M059J (cell line): Measurements from ENCODE around the gene SPEM3. TPM values are rescaled to one million over a fixed set of nuclear protein-coding genes. Genes with fewer than 3 reads are reported as not detected.
"Not testable (repeated sequence)": the region's sequence is repeated elsewhere in the genome, so short reads cannot be mapped to it uniquely, and the experiment has no call there.

Experiments used
- DNase-seq: peaks from one replicate; pipeline ENCODE4 v3.0.0-alpha.2; 2012; ENCODE audit warnings: low read depth
- total RNA-seq: library from RNA; depleted of rRNA; stranded (reverse); fragments of >200 nt; shearing (Covaris generic); gene quantifications from 2 replicates; pipeline ENCODE4 v1.2.3, GENCODE V29; 2014

Gene SPEM3
- total RNA-seq, 1 experiment from 2014 or later: not detected

DNA sequence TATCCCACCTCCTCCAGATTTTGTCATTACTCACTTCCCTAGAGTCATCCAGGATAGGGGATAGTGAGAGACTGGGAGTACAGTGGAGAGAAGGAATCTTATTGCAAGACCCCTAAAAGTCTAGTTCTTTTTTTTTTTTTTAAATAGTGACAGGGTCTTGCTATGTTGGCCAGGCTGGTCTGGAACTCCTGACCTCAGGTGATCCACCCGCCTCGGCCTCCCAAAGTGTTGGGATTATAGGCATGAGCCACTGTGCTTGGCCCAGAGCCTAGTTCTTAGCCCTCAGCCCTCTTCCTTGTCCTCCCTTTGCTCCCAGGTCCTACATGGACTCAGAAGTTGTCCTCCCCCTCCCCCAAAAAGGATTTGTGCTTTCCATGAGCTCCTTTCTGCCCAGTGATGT, 13.5 kb downstream of the SPEM3 start:
- DNase-seq: no peak

DNA sequence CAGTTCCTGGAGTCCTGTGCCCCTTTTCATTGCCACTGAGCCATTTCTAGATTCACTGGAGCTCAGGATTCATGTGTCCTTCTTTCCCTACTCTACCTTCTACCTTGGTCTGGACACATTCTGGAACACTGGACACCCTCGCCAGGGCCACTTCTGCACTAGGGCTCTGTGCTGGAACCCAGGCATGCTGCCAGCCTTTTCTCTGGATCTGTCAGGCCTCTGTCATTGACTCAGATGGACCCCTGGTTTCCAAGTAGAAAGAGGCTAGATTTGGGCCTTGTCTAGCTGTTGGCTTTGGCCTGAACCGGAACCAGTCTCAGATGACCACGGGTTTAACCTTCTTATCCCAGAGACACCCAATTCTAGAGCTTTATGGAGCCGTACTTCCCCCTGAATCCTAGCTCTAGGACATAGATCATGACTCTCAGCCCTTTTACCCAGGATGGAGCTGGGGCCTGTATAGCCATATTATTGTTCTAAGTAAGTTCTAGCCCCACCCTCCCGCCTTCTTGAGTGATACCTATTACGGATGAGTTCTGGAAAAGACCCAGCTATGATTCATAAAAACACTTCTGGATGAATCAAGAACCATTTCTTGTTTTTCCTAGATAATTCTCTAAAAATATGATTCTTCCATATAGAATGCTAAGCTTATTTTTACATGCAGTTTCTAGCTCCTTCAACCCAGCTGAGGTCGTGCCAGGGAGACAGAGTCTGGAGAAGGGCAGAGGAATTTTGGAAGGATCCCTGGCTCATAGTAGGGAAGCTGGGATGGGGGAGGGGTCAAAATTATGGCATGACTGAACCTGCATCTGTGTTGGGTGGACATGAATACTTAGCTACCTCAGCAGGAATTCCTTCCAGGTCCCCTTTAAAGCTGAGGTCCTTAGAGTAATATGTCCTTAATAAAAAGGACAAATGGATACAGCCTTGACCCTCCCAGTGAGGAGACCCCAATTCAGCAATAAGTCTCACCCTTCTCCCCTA, 15.1 kb downstream of the SPEM3 start:
- peak; percentile 56 for DNase-seq

DNA sequence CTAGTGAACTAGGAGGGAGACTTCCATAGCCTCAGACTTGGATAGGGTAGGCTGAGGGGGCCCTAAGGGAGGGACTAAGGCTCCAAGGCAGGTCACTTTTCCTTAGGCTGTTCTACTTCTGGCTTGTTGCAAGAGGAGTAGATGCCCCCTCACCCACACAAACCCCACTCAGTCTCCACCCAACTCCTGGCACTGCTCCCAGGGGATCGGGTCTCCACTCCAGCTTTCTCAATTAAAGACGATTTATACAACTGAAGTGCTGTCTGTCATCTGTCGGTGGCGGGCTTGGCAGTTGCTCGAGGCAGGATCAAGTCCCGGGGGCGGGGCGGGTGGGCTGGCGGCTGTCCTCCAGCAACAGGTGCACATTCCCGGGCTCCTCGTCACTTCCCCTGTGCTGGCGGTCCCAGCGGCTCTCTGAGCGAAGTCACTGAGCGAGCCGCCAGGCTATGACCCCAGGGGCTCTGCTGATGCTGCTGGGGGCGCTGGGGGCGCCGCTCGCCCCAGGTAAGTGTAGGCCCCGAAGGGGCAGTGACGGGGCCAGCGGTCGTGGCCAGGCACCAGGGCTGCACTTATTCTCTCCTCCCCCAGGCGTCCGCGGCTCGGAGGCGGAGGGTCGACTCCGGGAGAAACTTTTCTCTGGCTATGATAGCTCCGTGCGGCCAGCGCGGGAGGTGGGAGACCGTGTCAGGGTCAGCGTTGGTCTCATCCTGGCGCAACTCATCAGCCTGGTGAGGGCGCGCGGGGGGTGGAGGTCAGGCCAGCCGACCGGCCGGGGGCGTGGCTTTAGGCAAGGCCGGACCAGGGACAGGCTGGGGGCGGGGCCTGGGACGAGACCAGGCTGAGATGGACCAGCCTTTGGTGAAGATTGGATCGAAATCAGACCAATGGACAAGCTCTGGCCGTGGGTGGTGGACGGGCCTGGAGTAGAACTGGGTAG, 16.3 kb downstream of the SPEM3 start, which contains the start of gene CHRNB1:
TSS of gene CHRNB1 (plus strand) at position 380 of the 937 bp plus-strand sequence. CDS start at position 447, 67 bp downstream.
- DNase-seq: peak; percentile 61

DNA sequence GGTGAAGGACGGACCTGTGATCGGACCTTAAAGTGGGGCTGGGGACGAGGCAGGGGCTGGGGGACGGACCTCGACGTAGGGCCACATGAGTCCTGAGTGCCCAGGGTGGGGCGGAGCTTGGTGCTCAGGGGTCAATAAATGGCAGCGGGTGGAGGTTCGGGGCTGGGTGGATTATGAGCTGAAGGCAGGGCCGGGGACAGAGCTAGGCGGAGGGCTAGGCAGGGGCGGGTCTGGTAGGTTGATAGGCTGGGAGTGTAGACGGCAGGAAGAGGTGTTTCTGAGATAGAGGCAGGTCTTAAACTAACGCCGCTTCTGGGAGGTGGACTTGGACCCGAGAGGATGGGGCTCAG, 16.9 kb downstream of the SPEM3 start:
- DNase-seq: no peak

DNA sequence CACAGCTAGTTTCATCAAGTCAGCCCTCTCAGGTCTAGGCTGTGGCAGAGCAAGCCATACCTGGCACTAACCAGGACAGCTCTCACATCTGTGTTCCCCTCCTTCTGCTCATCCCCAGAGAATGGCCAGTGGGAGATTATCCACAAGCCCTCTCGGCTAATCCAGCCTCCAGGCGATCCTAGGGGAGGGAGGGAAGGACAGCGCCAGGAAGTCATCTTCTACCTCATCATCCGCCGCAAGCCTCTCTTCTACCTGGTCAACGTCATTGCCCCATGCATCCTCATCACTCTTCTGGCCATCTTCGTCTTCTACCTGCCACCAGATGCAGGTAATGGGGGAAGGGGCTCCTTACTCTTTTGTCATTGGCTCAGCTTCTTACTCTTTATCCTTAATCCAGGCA, 19.8 kb downstream of the SPEM3 start:
- no peak for DNase-seq

DNA sequence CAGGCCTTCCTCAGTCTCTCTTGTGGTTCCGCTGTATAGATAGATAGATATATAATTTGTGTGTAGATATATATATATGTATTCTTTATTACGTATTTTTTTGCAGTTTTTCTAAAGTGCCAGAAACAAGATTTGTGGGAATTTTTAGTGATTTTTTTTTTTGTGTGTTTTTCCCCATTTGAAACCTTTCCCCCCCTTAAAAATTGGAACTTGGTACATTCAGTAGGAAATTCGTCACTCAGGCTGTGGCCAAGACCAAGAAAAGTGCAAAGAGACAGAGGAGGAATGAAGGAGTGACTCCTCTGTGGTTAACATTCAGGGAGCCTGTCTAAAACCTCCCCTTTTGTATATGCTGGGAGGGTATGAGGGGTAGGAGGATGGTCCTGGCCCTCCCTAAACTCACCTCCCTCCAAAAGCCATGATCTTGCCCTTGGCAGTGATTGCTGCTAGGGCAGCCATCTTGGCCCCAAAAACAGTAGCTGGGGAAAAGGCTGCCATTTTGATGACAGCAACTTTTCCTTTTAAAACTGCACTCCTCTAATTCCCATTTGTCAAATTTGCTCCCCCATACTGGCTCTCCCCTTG, 31.4 kb downstream of the SPEM3 start:
- DNase-seq: no peak

DNA sequence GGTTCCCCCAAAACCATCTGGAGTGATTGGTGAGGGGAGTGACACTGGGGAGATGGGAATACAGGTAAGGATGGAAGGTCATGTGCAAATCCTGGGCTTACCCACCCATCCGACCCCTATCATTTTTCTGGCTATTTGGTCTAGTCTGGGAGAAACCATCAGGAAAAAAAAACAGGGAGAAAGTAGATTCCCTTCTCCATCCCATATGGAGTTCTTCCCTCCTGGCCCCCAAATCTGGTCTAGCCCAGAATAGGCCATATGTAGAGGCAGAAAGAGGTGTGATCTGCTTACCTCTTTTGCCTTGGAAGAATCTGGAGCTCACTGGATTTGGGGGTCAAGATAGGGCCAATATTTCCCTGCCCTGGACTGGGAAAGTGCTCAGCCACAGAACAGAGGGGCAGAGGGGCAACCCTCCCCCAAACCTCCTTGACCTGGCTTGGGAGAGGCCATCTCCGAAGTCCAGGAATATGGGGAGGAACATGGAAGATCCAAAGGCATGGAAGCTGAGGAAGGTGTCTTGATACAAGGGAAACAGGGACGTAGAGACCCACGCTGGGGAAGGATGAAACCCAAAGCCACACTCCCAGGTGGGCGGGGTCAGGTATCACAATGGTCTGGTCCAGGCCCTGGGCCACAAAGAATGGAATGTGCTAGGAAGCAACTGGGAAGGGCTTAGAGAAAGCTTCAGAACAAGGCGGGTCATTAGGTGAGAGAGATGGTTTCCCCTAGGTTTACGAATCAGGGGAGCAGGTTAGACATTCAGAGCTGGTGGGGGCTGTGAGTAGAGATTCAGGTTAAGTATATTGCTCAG, 32.4 kb downstream of the SPEM3 start:
- no peak for DNase-seq

DNA sequence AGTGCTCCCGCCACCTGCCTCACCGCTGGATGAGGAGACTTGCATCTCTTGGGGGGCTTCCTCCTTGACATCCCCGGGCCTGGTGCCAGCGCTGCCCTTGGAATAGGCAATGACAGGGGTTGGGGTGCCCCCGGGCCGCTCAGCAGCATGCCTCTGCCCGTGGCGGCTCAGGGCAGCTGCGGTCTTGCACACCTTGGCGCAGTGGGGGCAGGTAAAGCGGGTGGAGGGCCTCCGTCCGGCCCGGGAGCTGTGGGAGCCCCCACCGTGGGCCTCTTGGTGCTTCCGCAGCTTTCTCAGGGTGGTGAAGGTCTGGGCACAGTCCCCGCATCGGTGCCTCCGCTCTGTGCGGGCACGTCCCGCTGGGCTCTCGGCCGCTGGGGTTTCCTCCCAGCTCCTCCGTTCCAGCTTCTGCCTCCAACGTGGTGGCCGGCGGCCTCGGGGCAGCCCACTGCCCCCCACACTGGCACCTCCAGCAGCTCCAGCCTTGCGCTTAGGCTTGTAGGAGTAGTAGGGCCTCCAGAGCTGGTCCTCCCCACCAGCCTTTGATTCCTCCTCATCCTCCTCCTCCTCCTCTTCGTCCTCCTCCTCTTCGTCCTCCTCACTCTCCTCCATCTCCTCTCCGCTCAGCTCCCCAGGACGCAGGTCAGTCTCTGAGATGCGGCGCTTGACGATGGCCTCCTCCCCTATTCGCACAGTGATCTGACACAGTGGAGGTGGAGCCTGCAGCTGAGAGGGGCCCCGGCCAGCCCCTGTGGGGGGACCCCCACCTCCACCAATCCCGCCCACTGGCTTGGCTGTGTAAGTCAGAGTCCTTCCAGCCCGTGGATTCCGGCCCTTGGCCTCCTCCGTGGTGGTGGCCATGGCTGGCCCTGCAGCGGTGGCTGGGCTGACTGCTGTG, 34.1 kb downstream of the SPEM3 start:
- no peak for DNase-seq

DNA sequence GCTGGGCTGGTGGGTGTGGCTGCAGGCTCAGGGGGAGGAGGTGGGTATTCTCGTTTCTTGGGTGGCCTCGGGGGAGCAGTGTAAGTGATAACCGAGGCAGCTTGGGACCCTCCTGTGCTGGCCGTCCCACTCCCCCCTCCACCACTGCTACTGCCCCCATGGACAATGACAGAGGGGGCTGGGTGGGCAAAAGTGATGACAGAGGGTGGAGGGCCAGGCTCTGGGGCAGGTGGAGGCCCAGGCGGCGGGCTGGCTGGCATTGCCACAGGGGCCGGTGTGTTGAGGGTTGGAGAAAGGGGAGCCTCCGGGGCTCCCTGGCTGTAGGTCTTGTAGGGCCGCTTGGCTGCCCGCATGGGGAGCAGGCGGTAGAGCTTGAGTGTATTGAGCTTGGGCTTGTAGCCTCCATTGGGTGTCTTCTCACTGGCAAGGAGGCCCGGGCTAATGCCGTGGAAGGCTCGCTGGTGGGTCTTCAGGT, 34.8 kb downstream of the SPEM3 start:
- DNase-seq: no peak

DNA sequence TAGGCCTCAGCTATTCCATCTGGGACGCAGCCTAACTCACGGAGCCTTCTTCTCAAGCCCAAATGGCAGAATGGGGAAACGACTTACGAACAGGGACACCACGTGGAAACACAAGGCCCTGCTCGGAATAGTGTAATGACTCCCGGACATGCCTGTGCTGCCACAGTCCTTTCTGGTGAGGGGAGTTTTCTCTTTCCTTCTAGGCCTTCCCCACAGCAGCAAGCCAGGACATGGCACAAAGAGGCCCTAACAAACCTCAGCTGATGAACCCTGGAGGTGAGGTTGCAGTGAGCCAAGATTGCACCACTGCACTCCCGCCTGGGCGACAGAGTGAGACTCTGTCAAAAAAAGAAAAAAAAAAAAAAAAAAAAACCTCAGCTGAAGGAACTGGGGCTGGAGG, 35.4 kb downstream of the SPEM3 start:
- no peak for DNase-seq

DNA sequence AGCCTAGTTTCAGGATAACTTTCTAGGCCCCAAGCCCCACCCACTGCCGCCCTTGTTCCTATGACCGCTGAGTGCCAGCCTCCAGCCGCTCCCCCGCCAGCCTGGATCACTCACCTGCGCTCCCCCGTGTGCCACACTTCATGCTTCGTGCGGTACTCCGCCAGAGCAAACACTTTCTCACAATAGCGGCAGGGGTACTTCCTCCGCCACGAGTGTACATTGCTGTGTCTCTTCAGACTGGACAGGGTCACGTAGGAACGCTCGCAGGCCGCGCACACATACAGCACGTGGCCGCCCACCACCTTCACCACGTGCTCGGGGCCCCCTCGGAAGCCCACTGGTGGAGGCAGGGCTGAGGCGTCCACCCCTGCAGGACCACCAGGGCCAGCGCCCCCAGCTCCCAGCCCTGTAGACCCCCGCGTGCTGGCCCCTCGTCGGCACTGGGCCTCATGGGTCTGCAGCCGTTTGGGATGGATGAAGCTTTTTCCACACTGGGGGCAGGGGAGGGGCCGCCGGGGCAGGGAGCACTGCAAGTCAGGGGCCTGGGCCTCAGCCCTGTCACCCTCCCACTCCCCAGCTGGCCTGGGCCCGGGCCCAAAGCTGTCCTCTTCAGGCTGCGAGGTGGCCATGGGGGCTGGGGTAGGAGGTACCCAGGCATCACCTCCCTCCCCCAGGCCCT, 37.1 kb downstream of the SPEM3 start:
- DNase-seq: no peak

DNA sequence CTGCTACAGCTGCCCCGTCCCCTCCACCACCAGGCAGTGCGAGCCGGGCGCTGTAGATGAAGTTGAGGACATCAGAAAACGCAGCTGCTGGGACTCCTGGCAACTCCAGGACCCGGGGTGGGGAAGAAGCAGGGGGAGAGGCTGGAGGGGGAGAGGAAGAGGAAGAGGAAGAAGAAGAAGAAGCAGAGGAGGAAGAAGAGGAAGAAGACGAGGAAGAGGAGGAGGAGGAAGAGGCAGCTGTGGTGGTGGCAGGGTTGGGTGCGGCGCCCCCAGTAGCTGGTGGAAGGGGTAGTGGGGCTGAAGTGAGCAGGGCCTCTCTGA, 37.6 kb downstream of the SPEM3 start:
- no peak for DNase-seq

DNA sequence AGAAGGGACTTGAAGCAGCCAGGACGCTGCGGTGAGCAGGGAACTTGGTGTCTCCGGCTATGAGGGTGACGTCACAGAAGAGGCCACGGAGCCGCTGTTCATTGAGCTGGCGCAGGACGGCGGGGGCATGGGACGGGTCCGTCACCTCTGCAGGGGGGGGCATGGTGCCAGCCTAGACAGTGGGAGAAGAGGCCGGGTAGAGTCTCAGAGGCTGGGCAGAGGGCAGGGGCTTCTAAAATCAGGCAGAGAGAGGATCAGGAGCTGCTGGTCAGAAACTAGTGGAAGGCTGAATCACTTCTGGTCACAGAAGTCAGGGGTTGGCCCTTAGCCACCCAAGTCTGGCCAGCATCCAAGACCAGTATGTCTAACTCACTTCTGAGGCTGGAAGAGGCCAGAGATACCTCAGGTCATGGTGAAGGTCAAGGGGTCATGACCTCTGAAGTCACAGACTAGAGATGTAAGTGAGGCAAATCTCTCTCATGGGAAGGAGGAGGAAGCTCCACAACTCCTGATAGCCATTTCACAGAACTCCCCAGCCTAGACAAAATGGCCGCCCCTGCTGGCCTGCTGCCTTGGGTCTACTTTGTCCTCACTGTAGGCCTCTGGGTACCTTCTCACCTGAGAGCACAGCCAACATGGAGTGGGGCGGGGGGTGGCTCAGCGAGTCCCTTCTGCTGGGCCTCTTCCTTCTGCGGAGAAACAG, 38.1 kb downstream of the SPEM3 start:
- peak; percentile 75 for DNase-seq

DNA sequence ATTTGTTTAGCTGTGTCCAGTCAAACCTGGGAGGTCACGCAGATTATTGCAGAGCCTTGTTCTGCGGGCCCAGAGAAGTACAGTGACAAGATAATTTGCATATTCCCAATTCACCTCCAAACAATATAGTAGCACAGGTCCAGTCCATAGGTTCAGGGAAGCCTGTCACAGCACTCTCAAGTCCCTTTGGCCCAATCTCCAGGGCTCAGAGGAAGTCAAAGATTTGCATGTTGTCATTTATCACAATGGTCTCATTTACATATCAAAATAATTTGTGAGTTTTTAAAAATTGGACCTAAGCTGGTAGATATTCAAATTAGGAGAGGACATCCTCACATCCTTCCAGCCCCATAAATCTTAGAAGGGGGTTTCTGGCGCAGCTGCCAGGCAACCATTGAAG, 38.8 kb downstream of the SPEM3 start:
- DNase-seq: no peak

DNA sequence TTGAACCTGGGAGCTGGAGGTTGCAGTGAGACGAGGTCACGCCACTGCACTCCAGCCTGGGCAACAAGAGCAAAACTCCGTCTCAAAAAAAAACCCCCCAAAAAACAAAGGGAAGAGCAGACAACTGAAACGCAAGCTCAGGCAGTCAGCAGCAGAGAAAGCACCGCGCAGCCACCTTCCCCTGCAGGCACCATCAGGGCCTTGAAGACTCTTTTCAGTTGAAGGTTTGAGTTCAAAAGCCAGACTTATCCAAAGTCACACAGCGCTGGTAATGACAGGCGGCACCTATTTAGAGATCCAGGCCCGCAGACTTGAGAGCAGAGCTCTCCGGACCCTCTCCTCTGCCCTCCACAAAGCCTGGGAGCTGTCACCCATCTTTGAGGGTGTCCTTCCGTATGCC, 39.6 kb downstream of the SPEM3 start:
- DNase-seq: no peak

DNA sequence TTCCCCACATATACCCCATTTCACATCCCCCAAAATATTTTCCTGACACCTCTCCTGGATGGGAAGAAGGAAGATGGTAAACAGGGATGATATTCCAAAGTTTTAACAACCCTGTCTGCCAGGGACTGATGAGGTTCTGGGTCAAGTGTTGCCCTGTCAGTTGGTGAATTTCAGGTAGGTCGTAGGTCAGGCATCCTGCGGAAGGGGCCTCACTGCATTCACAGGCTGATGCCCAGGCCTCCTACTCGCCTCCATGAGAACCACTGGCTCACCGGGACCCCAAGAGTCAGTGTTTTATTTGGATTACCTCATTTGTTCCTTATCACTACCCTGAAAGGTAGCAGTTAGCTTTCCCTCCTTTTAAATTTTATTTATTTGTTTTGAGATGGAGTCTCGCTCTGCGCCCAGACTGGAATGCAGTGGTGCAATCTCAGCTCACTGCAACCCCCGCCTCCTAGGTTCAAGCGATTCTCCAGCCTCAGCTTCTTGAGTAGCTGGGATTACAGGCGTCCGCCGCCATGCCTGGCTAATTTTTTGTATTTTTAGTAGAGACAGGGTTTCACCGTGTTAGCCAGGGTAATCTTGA, 40.2 kb downstream of the SPEM3 start:
- no peak for DNase-seq

DNA sequence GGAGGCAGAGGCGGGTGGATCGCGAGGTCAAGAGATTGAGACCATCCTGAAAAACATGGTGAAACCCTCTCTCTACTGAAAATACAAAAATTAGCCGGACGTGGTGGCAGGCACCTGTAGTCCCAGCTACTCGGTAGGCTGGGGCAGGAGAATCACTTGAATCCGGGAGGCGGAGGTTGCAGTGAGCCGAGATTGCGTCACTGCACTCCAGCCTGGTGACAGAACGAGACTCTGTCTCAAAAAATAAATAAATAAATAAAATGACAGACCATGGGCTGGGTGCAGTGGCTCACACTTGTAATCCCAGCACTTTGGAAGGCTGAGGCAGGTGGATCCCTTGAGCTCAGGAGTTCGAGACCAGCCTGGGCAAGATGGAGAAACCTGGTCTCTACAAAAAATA, 41.2 kb downstream of the SPEM3 start:
- not testable (repeated sequence) for DNase-seq

DNA sequence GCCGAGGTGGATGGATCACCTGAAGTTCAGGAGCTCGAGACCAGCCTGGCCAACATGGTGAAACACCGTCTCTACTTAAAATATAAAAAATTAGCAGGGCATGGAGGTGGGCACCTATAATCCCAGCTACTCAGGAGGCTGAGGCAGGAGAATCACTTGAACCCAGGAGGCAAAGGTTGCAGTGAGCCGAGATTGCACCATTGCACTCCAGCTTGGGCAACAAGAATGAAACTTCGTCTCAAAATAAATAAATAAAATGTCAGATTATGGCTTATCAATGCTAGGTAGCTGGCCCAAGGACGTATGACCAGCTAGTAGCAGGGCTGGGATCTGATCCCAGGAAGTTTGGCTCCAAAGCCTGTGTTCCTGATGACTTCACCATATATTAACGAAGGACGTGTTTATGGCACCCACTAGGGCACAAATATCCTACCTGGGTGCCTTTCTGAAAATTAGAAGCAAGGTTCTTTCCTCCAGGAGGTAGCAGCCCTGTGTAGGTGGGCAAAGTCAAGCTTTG, 41.9 kb downstream of the SPEM3 start:
- DNase-seq: not testable (repeated sequence)
